ENCODE results near the gene MEIS1. TPM values are rescaled to one million over a fixed set of nuclear protein-coding genes. Genes with fewer than 3 reads are reported as not detected.

Gene MEIS1
- total and polyA plus RNA-seq, 12 donors, result 24.8 to 63.8 (median 38.6) TPM

- intact Hi-C loops (cut with DNase I), result no loop called here
- no peak overlapping the region for H3K4me3 ChIP-seq
- ATAC-seq (peak in 1 of 8 donors; percentile 22), DNase-seq (no peak)
- H3K36me3 ChIP-seq, result peaks cover 0 to 26% (median 0%) of the 10 kb centered on the region in 9 donors
- H3K27ac ChIP-seq, result no peak overlapping the region
- TF ChIP-seq, protein P1, sequence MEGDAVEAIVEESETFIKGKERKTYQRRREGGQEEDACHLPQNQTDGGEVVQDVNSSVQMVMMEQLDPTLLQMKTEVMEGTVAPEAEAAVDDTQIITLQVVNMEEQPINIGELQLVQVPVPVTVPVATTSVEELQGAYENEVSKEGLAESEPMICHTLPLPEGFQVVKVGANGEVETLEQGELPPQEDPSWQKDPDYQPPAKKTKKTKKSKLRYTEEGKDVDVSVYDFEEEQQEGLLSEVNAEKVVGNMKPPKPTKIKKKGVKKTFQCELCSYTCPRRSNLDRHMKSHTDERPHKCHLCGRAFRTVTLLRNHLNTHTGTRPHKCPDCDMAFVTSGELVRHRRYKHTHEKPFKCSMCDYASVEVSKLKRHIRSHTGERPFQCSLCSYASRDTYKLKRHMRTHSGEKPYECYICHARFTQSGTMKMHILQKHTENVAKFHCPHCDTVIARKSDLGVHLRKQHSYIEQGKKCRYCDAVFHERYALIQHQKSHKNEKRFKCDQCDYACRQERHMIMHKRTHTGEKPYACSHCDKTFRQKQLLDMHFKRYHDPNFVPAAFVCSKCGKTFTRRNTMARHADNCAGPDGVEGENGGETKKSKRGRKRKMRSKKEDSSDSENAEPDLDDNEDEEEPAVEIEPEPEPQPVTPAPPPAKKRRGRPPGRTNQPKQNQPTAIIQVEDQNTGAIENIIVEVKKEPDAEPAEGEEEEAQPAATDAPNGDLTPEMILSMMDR (IDR thresholded peaks at IDR 0.05), result no peak
- peaks cover 4 to 53% (median 37%) of the 10 kb centered on the region in 9 donors for H3K4me1 ChIP-seq
- H3K9me3 ChIP-seq, result no peaks in the 10 kb centered on the region
- H3K27me3 ChIP-seq, result no peaks in the 10 kb centered on the region
- WGBS, 2 donors, result 49 to 60% methylated on average over 2 of the region's 2 CpGs
These were observed 31.5 kb downstream of the MEIS1 start for GRCh38 chr2:66466433-66466832.

- Histone ChIP-seq H3K4me3 (no peak overlapping the region), H3K27me3 (no peaks in the 10 kb centered on the region), H3K36me3 (peaks cover 0 to 31% (median 0%) of the 10 kb centered on the region in 9 donors), H3K9me3 (no peaks in the 10 kb centered on the region), H3K4me1 (peaks cover 4 to 54% (median 31%) of the 10 kb centered on the region in 9 donors), H3K27ac (no peak overlapping the region)
- ATAC-seq (no peak), DNase-seq (no peak)
- TF ChIP-seq, protein P1 (IDR thresholded peaks at IDR 0.05), result no peak
- intact Hi-C loops (cut with DNase I), result no loop called here
These were observed 32.8 kb downstream of the MEIS1 start for GRCh38 chr2:66467718-66468117.

DNA sequence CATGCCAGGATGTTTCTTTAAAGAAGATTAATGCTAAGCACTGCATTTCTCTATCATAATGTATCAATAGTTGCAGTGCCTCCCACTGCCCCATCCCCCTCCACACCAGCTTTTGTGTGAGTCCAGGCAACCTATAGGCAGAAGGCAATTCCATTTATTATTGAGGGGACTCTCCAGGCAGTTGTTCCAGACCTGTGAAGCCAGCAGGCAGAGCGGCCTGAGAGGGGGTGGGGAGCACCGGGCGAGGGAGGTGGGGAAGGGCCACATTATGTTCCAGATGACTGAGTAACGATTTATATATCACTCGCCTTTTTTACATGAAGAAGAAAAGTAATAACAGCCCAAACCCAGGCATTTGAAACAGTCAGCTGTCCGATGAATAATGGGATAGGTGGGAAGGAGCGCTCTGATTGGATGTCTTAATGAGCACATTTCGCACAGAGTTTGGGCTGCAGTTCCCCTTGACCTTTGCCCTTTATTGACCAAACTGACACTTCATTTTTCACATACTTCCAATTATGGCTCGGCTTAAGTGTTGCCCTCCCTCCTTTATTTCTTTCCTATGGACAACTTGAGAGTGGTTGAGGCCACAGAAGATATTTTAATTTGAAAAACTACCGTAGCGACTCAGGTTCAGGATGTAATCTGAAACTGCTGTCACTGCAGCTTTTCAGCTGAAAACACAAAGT lies 34.4 kb downstream of the MEIS1 start:
- no peaks in the 10 kb centered on the region for H3K9me3 ChIP-seq
- peaks cover 0 to 29% (median 0%) of the 10 kb centered on the region in 9 donors for H3K36me3 ChIP-seq
- H3K27me3 ChIP-seq, result no peaks in the 10 kb centered on the region
- 82 to 84% methylated on average over 11 of the region's 11 CpGs for WGBS, 2 donors
- H3K27ac ChIP-seq, result no peak overlapping the region
- ATAC-seq, result peak in 1 of 8 donors; percentile 29
- intact Hi-C loops (cut with DNase I), result no loop called here
- TF ChIP-seq, protein P1 (IDR thresholded peaks at IDR 0.05), result no peak
- DNase-seq, result no peak
- no peak overlapping the region for H3K4me3 ChIP-seq
- H3K4me1 ChIP-seq, result peaks cover 3 to 42% (median 16%) of the 10 kb centered on the region in 9 donors

DNA sequence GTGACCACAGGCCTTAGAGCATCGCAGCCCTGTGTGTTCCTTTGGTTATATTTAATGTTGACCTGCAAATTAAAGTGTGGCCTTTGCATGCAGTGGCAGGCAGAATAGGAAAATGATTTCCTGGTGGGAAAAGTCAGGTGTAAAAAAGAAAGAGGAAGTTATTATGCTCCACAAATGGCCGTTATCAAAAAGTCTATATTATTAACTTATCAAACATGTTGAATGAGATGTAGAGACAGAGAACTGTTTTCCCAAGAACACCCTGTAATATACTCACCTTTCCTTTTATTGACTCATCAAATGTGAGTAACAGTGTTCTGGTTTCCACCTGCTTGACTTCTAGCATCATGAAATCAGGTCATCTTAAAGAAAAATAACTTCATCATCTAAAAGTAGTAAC lies 35.3 kb downstream of the MEIS1 start:
- intact Hi-C loops (cut with DNase I), result no loop called here
- H3K9me3 ChIP-seq, result no peaks in the 10 kb centered on the region
- H3K36me3 ChIP-seq, result peaks cover 0 to 21% (median 0%) of the 10 kb centered on the region in 9 donors
- H3K27me3 ChIP-seq, result no peaks in the 10 kb centered on the region
- 53 to 57% methylated on average over 2 of the region's 2 CpGs for WGBS, 2 donors
- H3K4me3 ChIP-seq, result no peak overlapping the region
- H3K27ac ChIP-seq, result no peak overlapping the region
- H3K4me1 ChIP-seq, result peaks cover 3 to 38% (median 14%) of the 10 kb centered on the region in 9 donors
- DNase-seq (no peak), ATAC-seq (no peak)
- TF ChIP-seq, protein P1 (IDR thresholded peaks at IDR 0.05), result no peak
